ENCODE measurements around the gene PSKH1.

GRCh38 chr16:67862623-67863583 is 30.2 kb upstream of the PSKH1 start:
- no peak for TF ChIP-seq POLR2AphosphoS5 (IDR thresholded peaks at IDR 0.05; ENCODE audit: borderline replicate concordance, low read depth, low read length)
- no peak for TF ChIP-seq EZH2 (IDR thresholded peaks at IDR 0.05)
